T1000 (cell line): ENCODE measurements around the gene CDH4.
"Not testable (repeated sequence)": the region's sequence is repeated elsewhere in the genome, so short reads cannot be mapped to it uniquely, and the experiment has no call there.

Experiments
- DNase-seq: peaks from one replicate; lab custom pipeline; 2025; ENCODE audit warnings: mixed read lengths; lab: John Stamatoyannopoulos, UW

Gene CDH4

DNA sequence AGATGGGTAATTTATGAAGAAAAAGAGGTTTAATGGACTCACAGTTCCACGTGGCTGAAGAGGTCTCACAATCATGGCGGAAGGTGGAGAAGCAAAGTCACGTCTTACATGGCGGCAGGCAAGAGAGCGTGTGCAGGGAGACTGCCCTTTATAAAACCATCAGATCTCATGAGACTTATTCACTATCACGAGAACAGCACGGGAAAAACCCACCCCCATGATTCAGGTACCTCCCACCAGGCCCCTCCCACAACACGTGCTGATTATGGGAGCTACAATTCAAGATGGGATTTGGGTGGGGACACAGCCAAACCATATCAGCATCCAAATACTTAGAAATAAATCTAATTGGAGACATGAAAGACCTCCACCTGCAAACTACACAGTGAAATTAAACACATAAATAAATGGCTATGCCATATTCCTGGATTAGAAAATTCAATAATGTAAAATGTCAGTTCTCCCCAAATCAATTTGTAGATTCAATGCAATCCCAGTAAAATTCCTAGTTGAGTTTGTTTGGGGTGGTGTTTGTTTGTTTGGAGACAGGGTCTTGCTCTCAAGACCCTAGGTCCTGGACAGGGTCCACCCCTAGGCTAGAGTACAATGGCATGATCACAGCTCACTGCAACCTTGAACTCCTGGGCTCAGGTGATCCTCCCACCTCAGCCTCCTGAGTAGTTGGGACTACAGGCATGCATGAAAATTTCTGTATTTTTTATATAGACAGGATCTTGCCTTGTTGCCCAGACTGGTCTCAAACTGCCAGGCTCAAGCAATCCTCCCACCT lies 712.0 kb downstream of the CDH4 start:
- DNase-seq = no peak

DNA sequence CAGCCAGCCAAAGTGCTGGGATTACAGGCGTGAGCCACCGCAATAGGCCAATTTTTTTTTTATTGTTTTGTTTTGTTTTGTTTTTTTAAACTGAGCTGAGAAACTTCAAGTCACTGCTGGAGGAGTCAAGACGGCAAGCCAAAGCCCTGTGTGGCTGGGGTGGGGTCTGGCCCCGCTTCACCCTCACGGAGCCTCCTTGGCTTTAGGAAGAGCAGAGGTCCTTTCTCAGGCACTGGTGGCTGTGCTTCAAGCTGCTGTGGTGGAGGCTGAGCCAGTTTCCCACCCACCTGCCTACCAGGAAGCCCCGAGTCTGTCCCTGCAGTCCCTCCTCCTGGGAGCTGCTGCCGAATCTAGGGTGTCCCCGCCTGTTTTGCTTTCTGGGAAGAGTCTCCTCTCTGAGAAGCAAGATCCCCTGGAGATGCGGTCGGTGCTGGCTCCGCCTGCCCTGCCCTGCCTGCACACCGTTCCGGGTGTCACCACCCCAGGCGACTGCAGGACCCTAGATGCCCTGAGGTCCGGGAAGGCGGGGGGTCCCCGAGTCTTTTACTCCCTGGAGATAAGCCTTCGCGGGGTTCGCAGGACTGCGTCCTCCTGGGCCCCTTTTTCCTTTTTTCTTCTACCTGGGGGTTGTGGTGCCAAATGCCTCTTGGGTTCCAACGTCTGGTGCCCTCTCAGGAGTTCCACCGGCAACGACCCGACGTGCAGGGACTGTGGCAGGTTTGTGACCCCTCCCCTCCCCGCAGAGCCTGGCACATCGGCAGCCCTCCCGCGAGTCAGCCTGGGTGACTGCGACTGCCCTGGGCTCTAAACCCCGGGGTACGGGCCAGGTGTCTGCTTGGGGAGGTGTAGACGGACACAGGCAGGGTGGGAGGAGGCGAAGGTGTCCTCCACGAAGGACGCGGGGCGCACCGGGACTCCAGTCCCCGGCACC lies 712.9 kb downstream of the CDH4 start:
- no peak for DNase-seq

DNA sequence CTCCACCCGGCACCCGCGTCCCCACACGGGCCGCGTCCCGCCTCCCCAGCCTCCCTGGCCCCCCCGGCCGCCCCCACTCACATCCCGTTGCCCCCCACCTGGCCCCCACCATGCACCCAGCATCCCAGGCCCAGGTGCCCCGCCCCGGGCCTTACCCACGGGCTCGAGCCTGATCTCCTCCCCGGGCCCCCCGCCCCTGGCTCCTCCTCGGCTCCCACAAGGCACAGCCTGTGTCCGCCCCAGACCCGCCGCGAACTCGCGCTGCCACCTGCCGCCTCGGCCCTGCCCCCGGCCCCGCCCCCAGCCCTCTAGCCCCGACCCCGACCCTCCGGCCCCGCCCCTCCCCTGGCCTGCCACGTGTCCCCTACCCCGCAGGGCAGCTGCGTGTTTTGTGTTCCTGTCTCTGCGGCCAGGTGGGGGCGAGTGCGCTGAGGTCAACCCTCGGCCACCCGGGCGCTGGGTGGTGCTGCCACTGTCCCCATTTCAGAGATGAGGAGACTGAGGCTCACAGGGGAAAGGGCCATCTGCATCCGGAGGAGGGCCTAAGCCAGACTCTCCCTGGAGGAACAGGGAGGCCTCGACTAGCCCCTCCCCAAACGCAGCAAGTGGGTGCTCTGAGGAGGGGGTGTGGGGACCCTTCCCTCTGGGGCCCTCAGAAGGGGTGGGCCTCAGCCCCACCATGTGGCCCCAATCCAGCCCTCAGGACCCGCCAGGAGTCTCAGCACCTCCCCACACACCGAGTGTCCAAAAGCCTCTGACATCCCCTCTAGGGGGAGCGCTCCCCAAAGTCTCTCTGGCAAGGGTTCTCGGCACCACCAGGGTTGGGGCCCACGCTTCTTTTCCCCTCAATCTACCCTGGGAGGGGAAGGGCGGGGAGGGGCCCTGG lies 713.8 kb downstream of the CDH4 start:
- no peak for DNase-seq

DNA sequence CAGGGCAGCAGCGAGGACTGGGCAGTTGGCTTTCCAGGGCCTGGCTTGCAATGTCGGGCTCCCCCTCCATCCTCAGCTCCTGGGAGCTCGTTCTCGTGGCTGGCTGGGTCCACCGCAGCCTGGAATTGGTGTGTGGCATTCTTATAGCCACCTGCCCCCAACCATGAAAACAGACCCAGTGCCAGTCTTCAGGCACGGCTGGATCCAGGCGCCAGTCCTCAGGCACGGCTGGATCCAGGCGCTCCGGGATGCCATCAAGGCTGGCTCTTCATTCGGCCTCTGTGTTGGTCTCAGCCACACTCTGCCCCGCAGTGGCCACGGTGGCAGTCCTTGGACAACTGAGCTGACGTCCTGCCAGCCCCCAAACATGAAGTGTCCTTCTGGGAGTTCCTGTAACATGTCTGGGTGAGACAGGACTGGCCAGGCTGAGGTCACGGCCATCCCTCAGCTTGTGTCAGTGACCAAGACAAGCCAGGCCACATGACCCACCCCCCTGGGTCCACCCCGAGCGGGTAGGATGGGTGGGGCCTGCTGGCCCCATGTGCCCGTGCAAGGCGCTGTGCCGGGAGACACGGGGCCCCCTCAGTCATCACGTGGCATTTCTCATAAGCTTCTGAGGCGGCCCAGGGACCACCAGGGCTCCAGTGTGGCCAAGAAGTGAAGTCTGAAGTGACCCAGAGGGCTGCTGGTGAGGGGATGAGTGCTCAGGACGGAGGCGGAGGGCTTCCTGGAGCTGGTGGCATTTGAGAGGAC lies 714.6 kb downstream of the CDH4 start:
- DNase-seq = no peak

DNA sequence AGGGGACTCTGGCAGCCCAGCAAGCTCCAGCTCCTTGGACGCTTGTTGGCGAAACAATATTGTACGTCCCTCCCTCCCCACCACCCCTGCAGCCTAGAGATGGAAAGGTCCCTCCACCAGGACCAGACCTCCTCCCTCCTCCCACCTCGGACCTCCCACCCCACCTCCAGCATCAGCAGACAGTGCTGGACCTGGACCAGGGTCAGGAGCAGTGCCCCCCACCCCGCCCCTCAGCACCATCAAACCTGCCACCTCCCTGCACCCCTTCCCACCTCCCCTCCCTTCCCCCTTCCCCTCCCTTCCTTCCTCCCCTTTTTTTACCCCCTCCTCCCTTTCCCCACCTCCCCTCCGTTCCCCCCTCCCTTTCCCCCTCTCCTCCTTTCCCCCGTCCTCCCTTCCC lies 715.2 kb downstream of the CDH4 start:
- no peak for DNase-seq

DNA sequence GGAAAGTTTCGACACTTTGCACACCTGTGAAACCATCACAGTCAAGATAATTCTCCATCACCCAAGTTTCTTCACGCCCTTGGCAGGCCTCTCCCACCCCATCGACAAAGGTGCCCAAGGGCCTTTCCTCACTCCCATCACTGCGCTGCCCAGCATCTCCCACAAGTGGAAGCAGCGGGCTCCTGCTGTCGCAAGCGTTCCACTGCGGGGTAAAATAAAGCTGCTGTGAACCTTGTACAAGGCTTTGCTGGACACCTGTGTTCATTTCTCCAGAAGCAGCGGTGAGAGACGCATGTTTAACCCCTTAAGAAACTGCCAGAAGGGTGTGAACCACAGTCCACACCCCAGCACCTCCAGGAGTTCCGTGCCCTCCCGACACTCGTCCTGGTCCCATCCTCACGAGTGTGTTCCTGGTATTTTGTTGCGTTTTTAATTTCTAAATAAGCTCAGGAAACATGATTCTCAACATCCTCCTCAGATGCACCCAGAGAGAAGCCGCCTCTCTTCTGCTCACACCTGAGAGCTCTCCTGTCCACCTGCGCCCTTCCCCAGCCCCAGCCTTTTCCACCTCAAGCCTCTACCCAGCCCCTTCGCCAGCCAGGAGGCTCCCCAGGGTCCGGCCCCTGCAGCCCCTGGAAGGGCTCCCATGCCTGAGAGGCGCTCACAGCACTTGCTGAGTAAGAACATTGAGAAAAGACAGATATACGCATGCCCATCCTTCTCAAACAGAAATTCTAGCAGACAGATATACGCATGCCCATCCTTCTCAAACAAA lies 716.2 kb downstream of the CDH4 start:
- DNase-seq = no peak

DNA sequence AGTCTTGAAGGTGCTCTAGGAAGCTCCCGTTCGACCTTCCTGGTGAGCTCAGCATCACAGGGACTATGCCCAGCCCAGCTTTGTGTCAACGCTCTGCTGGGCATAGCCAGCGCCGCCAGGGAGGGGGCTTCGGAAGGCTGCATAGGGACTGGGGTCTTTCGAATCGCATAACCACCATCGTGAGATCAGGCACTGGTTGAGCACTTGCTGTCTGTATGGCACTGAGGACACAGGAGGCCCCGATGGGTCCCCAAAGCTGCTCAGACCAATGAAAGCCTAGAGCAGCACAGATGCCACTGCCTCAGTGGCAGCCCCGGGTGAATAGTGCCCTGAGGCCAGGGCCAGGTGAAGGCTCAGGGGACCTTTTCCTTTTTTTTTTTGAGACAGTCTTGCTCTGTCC lies 716.9 kb downstream of the CDH4 start:
- DNase-seq = no peak

DNA sequence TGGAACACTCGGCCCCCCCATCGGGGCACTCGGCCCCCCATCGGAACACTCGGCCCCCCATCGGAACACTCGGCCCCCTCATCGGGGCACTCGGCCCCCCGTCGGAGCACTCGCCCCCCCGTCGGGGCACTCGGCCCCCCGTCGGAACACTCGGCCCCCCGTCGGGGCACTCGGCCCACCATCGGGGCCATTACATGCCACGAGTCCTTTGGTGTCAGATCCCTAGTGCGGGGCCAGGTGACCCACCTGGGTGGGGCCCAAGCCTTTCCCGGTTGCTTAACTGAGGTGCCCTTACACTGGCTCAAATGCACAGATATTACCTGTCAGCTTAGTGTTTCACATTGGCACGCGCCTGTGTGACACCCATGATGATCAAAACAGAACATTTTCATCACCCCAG lies 717.7 kb downstream of the CDH4 start:
- no peak for DNase-seq

DNA sequence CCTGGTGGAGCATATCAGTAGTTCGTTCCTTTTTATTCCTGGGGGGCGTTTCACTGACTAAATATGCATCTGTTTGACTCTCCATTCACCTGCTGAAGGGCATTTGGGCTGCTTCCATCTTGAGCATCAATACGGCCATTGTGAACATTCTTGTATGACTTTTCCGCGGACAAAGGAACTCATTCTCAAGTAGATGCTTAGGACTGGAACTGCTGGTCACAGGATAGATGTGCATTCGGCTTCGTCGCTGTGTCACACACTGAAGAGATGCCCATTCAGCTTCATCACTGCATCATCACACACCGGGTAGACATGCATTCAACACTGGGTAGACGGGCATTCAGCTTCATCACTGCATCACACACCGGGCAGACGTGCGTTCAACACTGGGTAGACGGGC lies 718.3 kb downstream of the CDH4 start:
- no peak for DNase-seq

DNA sequence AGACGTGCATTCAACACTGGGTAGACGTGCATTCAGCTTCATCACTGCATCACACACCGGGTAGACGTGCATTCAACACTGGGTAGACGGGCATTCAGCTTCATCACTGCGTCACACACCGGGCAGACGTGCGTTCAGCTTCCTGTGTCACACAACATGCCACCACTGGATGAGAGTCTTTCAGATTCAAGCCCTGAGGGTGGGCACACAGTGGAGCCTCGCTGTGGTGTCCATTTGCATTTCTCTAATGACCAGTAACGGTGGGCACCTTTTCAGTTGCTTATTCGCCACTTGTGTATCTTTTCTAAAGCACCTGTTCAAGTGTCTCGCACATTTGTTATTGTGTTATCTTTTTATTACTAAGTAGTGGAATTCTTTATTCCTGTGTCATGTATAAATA lies 719.5 kb downstream of the CDH4 start:
- DNase-seq = not testable (repeated sequence)

DNA sequence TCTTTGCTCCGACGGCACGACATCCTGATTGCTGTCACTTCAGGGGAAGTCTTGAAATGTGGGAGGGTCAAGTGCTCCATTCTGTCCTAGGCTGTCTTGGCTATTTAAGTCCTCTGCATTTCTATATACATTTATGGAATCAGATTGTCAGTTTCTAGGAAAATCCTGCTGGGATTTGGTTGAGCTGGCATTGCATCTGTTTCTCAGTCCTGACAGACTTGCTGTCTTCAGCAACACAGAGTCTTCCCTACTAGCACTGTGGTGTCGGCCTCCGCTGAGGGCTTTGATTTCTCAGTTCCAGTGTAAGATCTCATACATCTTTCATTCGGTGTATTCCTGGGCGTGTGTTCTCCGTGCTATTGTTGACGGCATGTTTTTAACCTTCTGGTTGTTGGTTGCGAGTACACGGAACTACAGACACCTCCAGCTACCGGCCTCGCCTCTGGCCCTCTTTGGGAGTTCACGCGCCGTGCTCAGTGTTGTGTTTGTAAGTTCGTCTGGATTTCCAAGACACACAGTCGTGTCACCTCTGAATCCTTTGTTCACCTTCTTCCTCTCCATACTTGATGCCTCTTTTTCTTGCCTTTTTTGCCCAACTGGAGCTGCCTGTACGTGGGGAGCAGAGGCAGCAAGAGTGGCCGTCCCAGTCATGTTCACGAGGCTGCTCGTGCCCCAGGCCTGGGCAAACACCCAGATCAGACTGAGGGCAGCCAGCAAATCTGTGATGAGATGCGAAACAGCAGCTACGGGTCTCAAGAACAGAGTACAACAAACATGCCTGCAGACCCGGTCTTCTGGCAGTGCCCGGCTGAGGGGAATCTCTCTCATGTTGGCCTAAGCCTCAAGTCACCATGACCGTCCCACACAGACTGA lies 720.8 kb downstream of the CDH4 start:
- DNase-seq = no peak

DNA sequence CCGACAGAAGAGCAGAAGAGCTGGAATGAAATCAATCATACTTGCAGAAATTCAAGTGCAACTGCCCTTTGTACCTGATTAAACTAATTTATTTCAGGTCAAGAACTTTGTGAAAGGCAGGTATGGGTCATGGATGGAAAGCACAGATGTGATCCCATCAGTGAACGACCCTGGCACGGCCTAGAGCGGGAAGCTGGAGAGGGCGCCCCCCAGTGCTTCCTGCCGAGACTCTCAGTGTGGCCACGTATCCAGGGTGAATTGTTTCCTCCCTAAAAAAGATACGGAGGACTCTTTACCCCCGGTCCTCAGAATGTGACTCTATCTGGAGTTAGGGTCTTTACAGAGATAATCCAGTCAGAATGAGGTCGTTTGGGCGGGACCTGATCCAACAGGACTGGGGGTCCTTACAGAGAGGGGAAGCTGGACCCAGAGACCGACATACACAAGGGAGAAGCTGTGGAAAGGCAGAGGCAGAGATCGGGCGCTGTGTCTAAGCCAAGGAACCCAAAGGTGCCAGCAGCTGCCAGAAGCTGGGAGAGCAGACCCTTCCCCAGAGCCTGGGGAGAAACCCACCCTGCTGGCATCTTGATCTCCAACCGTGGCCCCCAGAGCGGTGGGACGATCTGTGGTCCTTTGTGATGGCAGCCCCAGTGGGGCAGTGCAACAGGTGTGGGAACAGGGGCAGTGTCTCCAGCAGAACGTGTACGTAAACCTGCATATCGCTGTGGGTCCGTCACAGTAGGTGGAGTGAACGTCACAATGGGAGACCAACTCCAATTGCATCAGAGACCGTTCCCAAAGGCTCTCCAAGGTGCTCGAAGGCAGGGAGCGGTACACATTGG lies 721.7 kb downstream of the CDH4 start:
- DNase-seq = no peak

DNA sequence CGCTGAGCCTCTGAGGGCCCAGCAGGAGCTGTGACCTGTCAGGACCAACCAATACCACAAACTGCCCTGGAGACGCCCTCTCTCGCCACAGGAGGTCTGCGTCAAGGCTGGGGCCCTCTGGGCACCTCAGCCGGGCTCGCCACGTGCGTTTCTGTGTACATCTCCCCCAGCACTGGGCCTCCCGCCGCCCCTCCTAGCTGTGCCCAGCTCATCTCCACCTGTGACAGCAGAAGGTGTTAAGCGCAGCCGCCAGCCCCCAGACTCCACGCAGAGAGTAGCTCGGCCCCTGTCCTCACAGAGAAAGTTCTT lies 722.2 kb downstream of the CDH4 start:
- DNase-seq = no peak

DNA sequence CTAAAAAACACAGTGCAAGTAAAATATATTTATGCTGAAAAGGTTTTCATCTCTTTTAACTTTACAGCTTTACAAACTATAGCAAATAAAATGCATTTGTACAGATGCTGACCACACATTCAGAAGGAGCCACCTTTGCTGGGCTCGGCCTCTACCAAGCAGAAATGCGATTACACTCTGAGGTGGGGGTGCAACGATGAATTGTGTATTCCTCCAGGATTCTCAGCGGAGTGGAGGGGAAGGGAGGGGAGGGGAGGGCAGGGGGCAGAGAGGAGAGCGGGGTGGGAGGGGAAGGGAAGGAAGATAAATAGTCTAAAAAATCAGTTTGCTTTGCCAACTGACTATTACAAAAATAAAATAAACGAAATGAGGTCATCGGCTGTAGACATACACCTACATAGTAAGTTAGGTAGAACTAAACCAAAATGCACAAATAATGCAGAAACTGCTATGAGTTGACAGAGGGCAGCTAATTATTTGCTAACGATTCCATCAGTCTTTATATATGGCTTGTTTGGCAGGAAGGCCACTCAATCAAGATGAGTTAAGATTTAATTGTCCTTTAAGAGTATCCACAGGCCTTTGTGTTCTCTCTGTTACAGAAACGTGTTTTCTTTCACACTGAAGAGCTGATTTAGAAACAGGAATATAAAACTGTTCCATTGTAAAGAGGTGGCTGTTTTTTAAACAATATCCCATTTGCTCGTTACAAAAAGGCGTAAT lies 723.5 kb downstream of the CDH4 start:
- no peak for DNase-seq

DNA sequence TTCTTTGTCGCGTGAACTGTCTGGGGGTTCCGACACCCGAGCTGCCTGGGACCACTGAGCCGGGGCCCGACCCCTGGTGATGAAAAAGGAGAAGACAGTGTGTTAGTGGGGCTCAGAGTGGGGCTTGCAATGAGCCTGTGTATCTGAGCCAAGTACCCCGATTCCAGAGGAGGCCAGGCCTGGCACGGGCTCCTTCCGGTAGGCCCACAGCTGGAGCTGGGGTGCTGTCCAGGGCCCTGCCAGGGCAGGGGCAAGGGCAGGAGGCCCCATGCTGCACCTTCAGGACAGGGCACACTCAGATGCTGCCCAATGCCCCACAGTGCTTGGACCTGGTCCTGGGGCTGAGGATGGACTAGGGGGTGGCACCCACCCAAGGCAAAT lies 724.2 kb downstream of the CDH4 start:
- DNase-seq = no peak

DNA sequence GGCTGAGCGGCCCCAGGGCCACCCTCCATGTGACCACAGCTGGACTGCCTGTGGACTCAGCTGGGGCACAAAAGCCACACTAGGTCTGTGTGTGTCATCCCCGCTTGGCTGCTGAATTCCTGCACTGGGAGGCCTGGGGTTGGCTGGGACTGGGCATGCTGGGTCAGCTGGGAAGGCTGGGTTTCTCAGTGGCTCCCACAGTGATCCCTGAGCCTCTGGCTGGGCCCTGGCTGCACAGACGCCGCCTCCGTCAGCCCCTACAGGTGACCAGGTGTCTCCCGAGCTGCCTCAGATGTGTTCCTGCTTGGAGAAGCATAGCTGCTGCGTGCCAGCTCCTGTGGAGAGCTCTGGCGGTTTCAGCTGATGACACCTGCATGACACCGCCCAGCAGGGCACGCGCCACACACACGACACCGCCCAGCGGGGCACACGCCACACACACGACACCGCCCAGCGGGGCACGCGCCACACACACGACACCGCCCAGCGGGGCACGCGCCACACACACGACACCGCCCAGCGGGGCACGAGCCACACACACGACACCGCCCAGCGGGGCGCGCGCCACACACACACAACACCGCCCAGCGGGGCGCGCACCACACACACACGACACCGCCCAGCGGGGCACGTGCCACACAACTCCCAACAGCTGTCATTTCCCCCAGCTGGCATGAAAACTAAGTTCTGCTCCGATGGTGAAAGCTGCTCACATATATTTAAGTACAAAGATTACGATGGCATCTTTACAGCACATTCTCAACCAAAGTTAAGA lies 724.8 kb downstream of the CDH4 start:
- no peak for DNase-seq

DNA sequence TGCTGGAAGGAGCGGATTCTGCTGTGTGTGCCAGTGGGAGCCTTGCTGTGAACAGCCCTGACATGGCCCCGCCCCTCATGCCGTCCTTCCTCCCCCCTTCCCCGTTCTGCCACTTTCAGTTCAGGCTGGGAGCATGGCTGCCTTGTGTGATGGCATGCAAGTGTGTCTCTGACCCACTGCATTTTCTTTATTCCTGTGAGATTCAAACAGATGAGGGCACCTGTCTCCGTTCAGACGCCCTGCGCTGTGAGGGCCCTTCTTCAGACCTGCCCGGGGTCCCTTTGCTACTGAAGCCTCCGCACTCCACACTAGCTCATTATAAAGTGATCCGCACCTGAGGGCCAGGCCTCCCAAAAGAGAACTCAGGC lies 725.3 kb downstream of the CDH4 start:
- no peak for DNase-seq

DNA sequence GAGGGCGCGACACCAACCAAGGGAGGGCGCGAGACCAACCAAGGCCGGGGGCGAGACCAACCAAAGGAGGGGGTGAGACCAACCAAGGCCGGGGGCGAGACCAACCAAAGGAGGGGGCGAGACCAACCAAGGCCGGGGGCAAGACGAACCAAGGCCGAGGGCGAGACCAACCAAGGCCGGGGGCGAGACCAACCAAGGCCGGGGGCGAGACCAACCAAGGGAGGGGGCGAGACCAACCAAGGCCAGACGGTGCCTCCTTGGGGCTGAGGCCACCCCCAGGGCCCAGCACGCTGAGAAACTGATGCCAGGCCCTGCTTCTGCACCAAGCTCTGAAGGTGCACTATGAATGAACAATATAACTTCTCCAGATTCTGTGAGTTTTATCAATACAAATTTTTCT lies 726.4 kb downstream of the CDH4 start:
- DNase-seq = no peak
